ENCODE measurements around the gene FOXF2. TPM values are rescaled to one million over a fixed set of nuclear protein-coding genes. Genes with fewer than 3 reads are reported as not detected.
A peak's percentile ranks its signal among the peaks of the same experiment; 100 is the strongest.

The FOXF2 gene
- polyA plus RNA-seq, 1 experiment: 23.4 TPM

- Histone ChIP-seq H3K36me3 (ENCODE audit: control insufficient read depth, insufficient read depth, low read length) (peaks cover 10% of the 10 kb centered on the region), H3K27me3 (ENCODE audit: control insufficient read depth, insufficient read depth, low read length) (no peaks in the 10 kb centered on the region), H3K4me3 (ENCODE audit: low read depth, low read length) (peak overlapping the region; percentile 71)
- no peak for TF ChIP-seq CTCF (IDR thresholded peaks at IDR 0.05; ENCODE audit: insufficient read depth, low read depth, low read length)
- no peak for DNase-seq (ENCODE audit: low read depth)
- ChIA-PET CTCF (interaction anchor here (0.7 to 1.2 kb wide), 4 partner anchors 9 to 595 kb away, joined by 3 to 4 read pairs (median 3); no protein-coding TSS in a partner anchor), POLR2A (interaction anchor here (0.6 kb wide), 1 partner anchor 1473 kb away, joined by 5 read pairs; no protein-coding TSS in a partner anchor)
These were observed 3.7 kb downstream of the FOXF2 start for GRCh38 chr6:1392813-1393640.

- no peak for TF ChIP-seq CTCF (IDR thresholded peaks at IDR 0.05; ENCODE audit: insufficient read depth, low read depth, low read length)
- ChIA-PET POLR2A (no interaction called here), CTCF (interaction anchor here (1.0 kb wide), 2 partner anchors 12 to 79 kb away, joined by 3 to 5 read pairs; no protein-coding TSS in a partner anchor)
- no peak for DNase-seq (ENCODE audit: low read depth)
- H3K36me3 ChIP-seq (ENCODE audit: control insufficient read depth, insufficient read depth, low read length): peaks cover 10% of the 10 kb centered on the region
- no peaks in the 10 kb centered on the region for H3K27me3 ChIP-seq (ENCODE audit: control insufficient read depth, insufficient read depth, low read length)
- H3K4me3 ChIP-seq (ENCODE audit: low read depth, low read length): peak overlapping the region; percentile 71
These were observed 4.4 kb downstream of the FOXF2 start for GRCh38 chr6:1393641-1394283.

- peaks cover 10% of the 10 kb centered on the region for H3K36me3 ChIP-seq (ENCODE audit: control insufficient read depth, insufficient read depth, low read length)
- ChIA-PET POLR2A (no interaction called here), CTCF (interaction anchor here (0.7 to 3.4 kb wide), 5 partner anchors 8 to 482 kb away, joined by 3 to 29 read pairs (median 3); no protein-coding TSS in a partner anchor)
- no peaks in the 10 kb centered on the region for H3K27me3 ChIP-seq (ENCODE audit: control insufficient read depth, insufficient read depth, low read length)
- no peak for DNase-seq (ENCODE audit: low read depth)
- H3K4me3 ChIP-seq (ENCODE audit: low read depth, low read length): peak overlapping the region; percentile 71
- TF ChIP-seq CTCF (IDR thresholded peaks at IDR 0.05; ENCODE audit: insufficient read depth, low read depth, low read length): no peak
These were observed 5.4 kb downstream of the FOXF2 start for GRCh38 chr6:1394514-1395463.

GRCh38 chr6:1395506-1395905, 6.1 kb downstream of the FOXF2 start:
- Histone ChIP-seq H3K36me3 (ENCODE audit: control insufficient read depth, insufficient read depth, low read length) (peaks cover 10% of the 10 kb centered on the region), H3K4me3 (ENCODE audit: low read depth, low read length) (no peak overlapping the region), H3K27me3 (ENCODE audit: control insufficient read depth, insufficient read depth, low read length) (no peaks in the 10 kb centered on the region)
- no peak for DNase-seq (ENCODE audit: low read depth)
- TF ChIP-seq CTCF (IDR thresholded peaks at IDR 0.05; ENCODE audit: insufficient read depth, low read depth, low read length): peak; percentile 22; the same call in 1 of the 2 replicates
- CTCF ChIA-PET: interaction anchor here (1.0 to 3.4 kb wide), 6 partner anchors 8 to 597 kb away, joined by 3 to 29 read pairs (median 13); no protein-coding TSS in a partner anchor
- POLR2A ChIA-PET: no interaction called here
